ENCODE results near the gene RGPD4. TPM values are rescaled to one million over a fixed set of nuclear protein-coding genes. Genes with fewer than 3 reads are reported as not detected.
"Not testable (repeated sequence)": the region's sequence is repeated elsewhere in the genome, so short reads cannot be mapped to it uniquely, and the experiment has no call there.

Gene RGPD4
- total RNA-seq, 5 donors from 2014 or later (not counting 1 experiment from before 2014, with no cell fraction given), result 0.06 to 0.37 (median 0.26) TPM; not detected in 1

GRCh38 chr2:107916121-107916520 is 89.4 kb downstream of the RGPD4 start:
- DNase-seq; CTCF ChIA-PET; ATAC-seq (replicated peaks in 1 of 4); H3K4me1 ChIP-seq (ENCODE audit: control insufficient read depth in 1 of 2, extremely low read depth in 1 of 2, insufficient read depth in 2 of 2, low read length in 2 of 2); H3K36me3 Mint-ChIP-seq; H3K4me1 Mint-ChIP-seq; H3K27ac ChIP-seq (ENCODE audit: low read length); H3K9me3 Mint-ChIP-seq; H3K4me3 Mint-ChIP-seq; POLR2A ChIA-PET; H3K27me3 ChIP-seq (replicated peaks in 1 of 2; ENCODE audit: control insufficient read depth in 2 of 2, extremely low read depth in 1 of 2, insufficient read depth in 2 of 2, low read length in 1 of 2); H3K36me3 ChIP-seq (ENCODE audit: control insufficient read depth in 2 of 2, extremely low read depth in 1 of 2, insufficient read depth in 1 of 2, low read length in 1 of 2); H3K27me3 Mint-ChIP-seq; H3K4me3 ChIP-seq (ENCODE audit: control insufficient read depth in 1 of 2, extremely low read depth in 1 of 2, low read length in 1 of 2); H3K9me3 ChIP-seq; H3K27ac Mint-ChIP-seq: not testable (repeated sequence)
- no CpG with 5 or more reads among the region's 2 CpGs for WGBS (ENCODE audit: insufficient coverage)

- H3K36me3 ChIP-seq (ENCODE audit: control insufficient read depth in 2 of 2, extremely low read depth in 1 of 2, insufficient read depth in 1 of 2, low read length in 1 of 2); H3K4me1 Mint-ChIP-seq; H3K27me3 ChIP-seq (replicated peaks in 1 of 2; ENCODE audit: control insufficient read depth in 2 of 2, extremely low read depth in 1 of 2, insufficient read depth in 2 of 2, low read length in 1 of 2); POLR2A ChIA-PET; H3K36me3 Mint-ChIP-seq; H3K9me3 ChIP-seq; DNase-seq; H3K4me3 Mint-ChIP-seq; H3K9me3 Mint-ChIP-seq; H3K27ac Mint-ChIP-seq; H3K4me1 ChIP-seq (ENCODE audit: control insufficient read depth in 1 of 2, extremely low read depth in 1 of 2, insufficient read depth in 2 of 2, low read length in 2 of 2); H3K27ac ChIP-seq (ENCODE audit: low read length); ATAC-seq (replicated peaks in 1 of 4); H3K4me3 ChIP-seq (ENCODE audit: control insufficient read depth in 1 of 2, extremely low read depth in 1 of 2, low read length in 1 of 2); H3K27me3 Mint-ChIP-seq; CTCF ChIA-PET: not testable (repeated sequence)
- WGBS (ENCODE audit: insufficient coverage), result no CpG with 5 or more reads among the region's 1 CpG
Measured at GRCh38 chr2:107916696-107917370, 90.1 kb downstream of the RGPD4 start.

- H3K4me3 ChIP-seq (ENCODE audit: control insufficient read depth in 1 of 2, extremely low read depth in 1 of 2, low read length in 1 of 2), result no peak overlapping the region
- H3K9me3 Mint-ChIP-seq, result no peaks in the 10 kb centered on the region
- H3K4me1 ChIP-seq (ENCODE audit: control insufficient read depth in 1 of 2, extremely low read depth in 1 of 2, insufficient read depth in 2 of 2, low read length in 2 of 2), result no peaks in the 10 kb centered on the region
- no peak overlapping the region for H3K27ac Mint-ChIP-seq
- WGBS (ENCODE audit: insufficient coverage), result 47% methylated on average over 3 of the region's 3 CpGs
- POLR2A ChIA-PET, result no interaction called here
- H3K4me3 Mint-ChIP-seq, result no peak overlapping the region
- H3K9me3 ChIP-seq, result no peaks in the 10 kb centered on the region
- H3K36me3 Mint-ChIP-seq, result no peaks in the 10 kb centered on the region
- H3K36me3 ChIP-seq (ENCODE audit: control insufficient read depth in 2 of 2, extremely low read depth in 1 of 2, insufficient read depth in 1 of 2, low read length in 1 of 2), result no peaks in the 10 kb centered on the region
- CTCF ChIA-PET, result no interaction called here
- H3K27me3 Mint-ChIP-seq, result peaks cover 0 to 7% of the 10 kb centered on the region in 2 donors
- ATAC-seq (replicated peaks in 1 of 4) (no peak), DNase-seq (no peak)
- no peak overlapping the region for H3K27ac ChIP-seq (ENCODE audit: low read length)
- no peaks in the 10 kb centered on the region for H3K27me3 ChIP-seq (replicated peaks in 1 of 2; ENCODE audit: control insufficient read depth in 2 of 2, extremely low read depth in 1 of 2, insufficient read depth in 2 of 2, low read length in 1 of 2)
- no peaks in the 10 kb centered on the region for H3K4me1 Mint-ChIP-seq
Measured at GRCh38 chr2:107927034-107927534, 100.4 kb downstream of the RGPD4 start.

- Histone ChIP-seq H3K4me3 (ENCODE audit: control insufficient read depth in 1 of 2, extremely low read depth in 1 of 2, low read length in 1 of 2) (no peak overlapping the region), H3K4me1 (ENCODE audit: control insufficient read depth in 1 of 2, extremely low read depth in 1 of 2, insufficient read depth in 2 of 2, low read length in 2 of 2) (no peaks in the 10 kb centered on the region), H3K27ac (ENCODE audit: low read length) (no peak overlapping the region), H3K36me3 (ENCODE audit: control insufficient read depth in 2 of 2, extremely low read depth in 1 of 2, insufficient read depth in 1 of 2, low read length in 1 of 2) (no peaks in the 10 kb centered on the region), H3K27me3 (replicated peaks in 1 of 2; ENCODE audit: control insufficient read depth in 2 of 2, extremely low read depth in 1 of 2, insufficient read depth in 2 of 2, low read length in 1 of 2) (no peaks in the 10 kb centered on the region), H3K9me3 (no peaks in the 10 kb centered on the region)
- Mint-ChIP-seq H3K4me3 (no peak overlapping the region), H3K4me1 (no peaks in the 10 kb centered on the region), H3K36me3 (no peaks in the 10 kb centered on the region), H3K27me3 (peaks cover 7 to 10% of the 10 kb centered on the region in 2 donors), H3K27ac (no peak overlapping the region), H3K9me3 (no peaks in the 10 kb centered on the region)
- POLR2A ChIA-PET, result no interaction called here
- CTCF ChIA-PET, result no interaction called here
- ATAC-seq (replicated peaks in 1 of 4) (no peak), DNase-seq (no peak)
- WGBS (ENCODE audit: insufficient coverage), result no CpG with 5 or more reads among the region's 3 CpGs
Measured at GRCh38 chr2:107931412-107931811, 104.7 kb downstream of the RGPD4 start.

- H3K9me3 Mint-ChIP-seq, result no peaks in the 10 kb centered on the region
- no CpG with 5 or more reads among the region's 2 CpGs for WGBS (ENCODE audit: insufficient coverage)
- no peaks in the 10 kb centered on the region for H3K36me3 ChIP-seq (ENCODE audit: control insufficient read depth in 2 of 2, extremely low read depth in 1 of 2, insufficient read depth in 1 of 2, low read length in 1 of 2)
- H3K36me3 Mint-ChIP-seq, result no peaks in the 10 kb centered on the region
- no peak overlapping the region for H3K27ac Mint-ChIP-seq
- H3K27me3 Mint-ChIP-seq, result peaks cover 7 to 10% of the 10 kb centered on the region in 2 donors
- H3K4me3 ChIP-seq (ENCODE audit: control insufficient read depth in 1 of 2, extremely low read depth in 1 of 2, low read length in 1 of 2), result no peak overlapping the region
- H3K4me3 Mint-ChIP-seq, result no peak overlapping the region
- ChIA-PET POLR2A (no interaction called here), CTCF (no interaction called here)
- no peaks in the 10 kb centered on the region for H3K27me3 ChIP-seq (replicated peaks in 1 of 2; ENCODE audit: control insufficient read depth in 2 of 2, extremely low read depth in 1 of 2, insufficient read depth in 2 of 2, low read length in 1 of 2)
- H3K4me1 ChIP-seq (ENCODE audit: control insufficient read depth in 1 of 2, extremely low read depth in 1 of 2, insufficient read depth in 2 of 2, low read length in 2 of 2), result no peaks in the 10 kb centered on the region
- DNase-seq, result no peak
- no peak overlapping the region for H3K27ac ChIP-seq (ENCODE audit: low read length)
- no peaks in the 10 kb centered on the region for H3K9me3 ChIP-seq
- no peaks in the 10 kb centered on the region for H3K4me1 Mint-ChIP-seq
- ATAC-seq (replicated peaks in 1 of 4), result no peak
Measured at GRCh38 chr2:107932488-107932887, 105.8 kb downstream of the RGPD4 start.

GRCh38 chr2:107932979-107933378 is 106.3 kb downstream of the RGPD4 start:
- H3K27me3 ChIP-seq (replicated peaks in 1 of 2; ENCODE audit: control insufficient read depth in 2 of 2, extremely low read depth in 1 of 2, insufficient read depth in 2 of 2, low read length in 1 of 2), result no peaks in the 10 kb centered on the region
- peaks cover 7 to 10% of the 10 kb centered on the region in 2 donors for H3K27me3 Mint-ChIP-seq
- ChIA-PET CTCF (no interaction called here), POLR2A (no interaction called here)
- H3K9me3 ChIP-seq, result no peaks in the 10 kb centered on the region
- no peak overlapping the region for H3K4me3 Mint-ChIP-seq
- no peak overlapping the region for H3K27ac ChIP-seq (ENCODE audit: low read length)
- no peaks in the 10 kb centered on the region for H3K36me3 Mint-ChIP-seq
- H3K4me3 ChIP-seq (ENCODE audit: control insufficient read depth in 1 of 2, extremely low read depth in 1 of 2, low read length in 1 of 2), result no peak overlapping the region
- no peaks in the 10 kb centered on the region for H3K4me1 ChIP-seq (ENCODE audit: control insufficient read depth in 1 of 2, extremely low read depth in 1 of 2, insufficient read depth in 2 of 2, low read length in 2 of 2)
- H3K4me1 Mint-ChIP-seq, result no peaks in the 10 kb centered on the region
- ATAC-seq (replicated peaks in 1 of 4) (no peak), DNase-seq (no peak)
- H3K9me3 Mint-ChIP-seq, result no peaks in the 10 kb centered on the region
- WGBS (ENCODE audit: insufficient coverage), result 20% methylated on average over 1 of the region's 3 CpGs
- H3K36me3 ChIP-seq (ENCODE audit: control insufficient read depth in 2 of 2, extremely low read depth in 1 of 2, insufficient read depth in 1 of 2, low read length in 1 of 2), result no peaks in the 10 kb centered on the region
- H3K27ac Mint-ChIP-seq, result no peak overlapping the region
